ES-I3 (cell line): ENCODE measurements around the gene TBXAS1.

Experiments
- H3K36me3 ChIP-seq: 2 replicates; pipeline ENCODE4 v1.6.1; 2013; ENCODE audit warnings: mild to moderate bottlenecking, low read length, control low read depth, moderate library complexity; ENCODE audit not compliant: insufficient read depth
- H3K4me1 ChIP-seq: 2 replicates; pipeline ENCODE4 v1.6.1; 2013; ENCODE audit warnings: mild to moderate bottlenecking, control low read depth, low read length; ENCODE audit not compliant: insufficient read depth
- H3K9ac ChIP-seq: 2 replicates; pipeline ENCODE4 v1.6.1; 2013; ENCODE audit warnings: low read depth, mild to moderate bottlenecking, low read length, moderate library complexity
- H3K9me3 ChIP-seq: 2 replicates; pipeline ENCODE4 v1.6.1; 2013; ENCODE audit warnings: mild to moderate bottlenecking, low read length, moderate library complexity; ENCODE audit not compliant: control insufficient read depth, insufficient read depth

The TBXAS1 gene

DNA sequence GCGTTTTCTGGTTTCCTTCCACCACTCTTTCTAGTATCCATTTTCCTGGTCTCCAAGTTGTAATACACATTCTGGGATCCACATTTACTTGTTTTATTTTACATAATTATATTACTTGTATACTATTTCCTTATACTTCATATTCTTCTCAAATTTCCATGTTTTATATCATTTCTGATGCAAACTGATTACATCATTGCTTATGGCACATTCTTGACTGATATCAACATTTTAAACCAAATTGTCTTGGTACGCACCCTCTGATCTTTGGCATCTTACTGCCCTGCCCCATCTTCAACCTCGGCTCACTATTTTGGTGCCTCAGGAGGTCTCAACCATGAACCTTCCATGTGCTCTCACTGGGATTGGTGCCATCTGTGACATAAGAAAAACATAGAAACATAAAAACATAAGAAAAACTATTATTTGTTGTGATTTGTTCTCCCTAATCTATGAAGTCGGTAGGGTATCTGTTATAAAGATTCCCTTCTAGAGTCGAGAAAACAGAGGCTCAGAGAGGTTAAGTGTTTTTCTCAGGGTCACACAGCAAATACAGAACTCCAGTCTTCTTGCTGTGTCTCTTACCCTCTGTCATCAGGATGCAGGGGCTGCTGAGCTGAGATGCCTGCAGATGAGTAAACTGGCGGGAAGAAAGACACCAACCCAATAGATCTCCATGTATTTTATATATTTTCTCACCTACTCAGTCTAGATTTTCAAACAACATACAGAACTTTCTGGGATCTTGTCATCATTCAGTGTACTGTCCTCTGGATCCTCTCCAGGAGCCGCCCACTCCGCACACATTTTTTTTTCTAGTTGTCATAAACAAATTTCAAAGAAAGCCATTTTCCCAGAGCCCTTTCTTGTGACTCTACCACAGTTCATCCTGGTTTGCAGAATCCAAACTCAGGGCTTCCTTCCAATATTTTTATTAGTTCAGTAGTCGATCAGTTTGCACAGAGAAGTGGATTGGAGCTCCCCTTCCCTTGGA, 154.2 kb downstream of the TBXAS1 start:
- H3K9ac ChIP-seq = no peak overlapping the region
- no peaks in the 10 kb centered on the region for H3K36me3 ChIP-seq
- no peaks in the 10 kb centered on the region; the same call in 1 of the 2 replicates for H3K4me1 ChIP-seq
- H3K9me3 ChIP-seq = no peaks in the 10 kb centered on the region

DNA sequence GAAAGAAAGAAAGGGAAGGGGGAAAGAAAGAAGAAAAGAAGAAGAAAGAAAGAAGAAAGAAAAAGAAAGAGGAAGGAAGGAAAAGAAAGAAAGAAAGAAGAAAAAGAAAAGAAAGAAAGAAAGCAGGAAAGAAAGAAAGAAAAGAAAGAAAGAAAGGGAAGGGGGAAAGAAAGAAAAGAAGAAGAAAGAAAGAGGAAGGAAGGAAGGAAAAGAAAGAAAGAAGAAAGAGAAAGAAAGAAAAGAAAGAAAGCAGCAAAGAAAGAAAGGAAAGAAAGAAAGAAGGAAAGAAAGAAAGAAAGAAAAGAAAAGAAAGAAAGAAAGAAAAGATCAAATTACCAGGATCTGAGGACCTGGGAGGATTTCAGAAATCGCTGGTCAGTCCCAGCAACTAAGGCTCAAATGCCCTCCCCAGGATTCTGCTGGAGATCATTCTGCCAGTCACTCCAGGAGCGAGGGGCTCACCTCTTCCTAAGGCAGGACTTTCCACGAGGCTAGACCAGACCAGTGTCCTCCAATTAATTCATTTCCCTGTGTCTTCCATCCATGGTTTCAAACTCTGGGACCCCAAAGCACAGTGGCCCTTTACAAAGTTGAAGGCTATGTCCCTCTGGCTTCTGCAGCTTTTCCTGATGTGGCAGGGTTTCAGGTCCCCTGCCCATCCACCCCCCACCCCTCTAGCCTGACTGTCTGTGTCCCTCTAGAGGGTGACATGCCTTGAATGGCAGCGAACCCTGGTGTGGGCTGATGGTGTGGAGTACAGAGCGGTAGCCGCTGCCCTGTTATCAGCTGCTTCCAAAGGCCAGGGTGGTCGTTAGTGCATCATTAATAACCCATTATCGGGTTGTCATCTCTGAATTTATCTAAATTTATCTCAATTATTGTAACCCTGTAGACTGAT, 155.8 kb downstream of the TBXAS1 start:
- H3K9ac ChIP-seq = no peak overlapping the region
- no peaks in the 10 kb centered on the region for H3K9me3 ChIP-seq
- peaks cover 2% of the 10 kb centered on the region; the same call in 1 of the 2 replicates for H3K4me1 ChIP-seq
- no peaks in the 10 kb centered on the region for H3K36me3 ChIP-seq

DNA sequence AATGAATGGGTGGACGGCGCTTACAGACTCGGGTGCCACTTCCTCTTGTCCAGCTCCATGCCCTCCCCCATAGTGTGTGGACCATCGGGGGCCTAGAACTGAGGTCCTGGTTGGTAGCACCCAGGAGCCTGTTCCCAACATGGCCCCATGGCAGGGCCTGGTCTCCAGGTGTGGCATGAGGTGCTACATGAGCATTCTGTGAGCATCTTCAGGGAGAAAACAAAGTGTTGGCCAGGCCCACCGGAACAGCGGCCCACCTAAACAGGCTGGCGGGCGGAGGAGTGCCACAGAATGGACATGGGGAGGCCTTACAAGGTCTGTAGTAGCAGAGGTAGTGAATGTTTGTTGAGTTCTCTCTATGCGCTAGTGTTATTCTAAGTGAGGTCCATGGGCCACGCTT, 156.7 kb downstream of the TBXAS1 start:
- H3K9ac ChIP-seq = no peak overlapping the region
- H3K9me3 ChIP-seq = no peaks in the 10 kb centered on the region
- H3K36me3 ChIP-seq = no peaks in the 10 kb centered on the region
- 0 out of 2 replicates have a peak, but pooled peaks cover 2% of the 10 kb centered on the region for H3K4me1 ChIP-seq

DNA sequence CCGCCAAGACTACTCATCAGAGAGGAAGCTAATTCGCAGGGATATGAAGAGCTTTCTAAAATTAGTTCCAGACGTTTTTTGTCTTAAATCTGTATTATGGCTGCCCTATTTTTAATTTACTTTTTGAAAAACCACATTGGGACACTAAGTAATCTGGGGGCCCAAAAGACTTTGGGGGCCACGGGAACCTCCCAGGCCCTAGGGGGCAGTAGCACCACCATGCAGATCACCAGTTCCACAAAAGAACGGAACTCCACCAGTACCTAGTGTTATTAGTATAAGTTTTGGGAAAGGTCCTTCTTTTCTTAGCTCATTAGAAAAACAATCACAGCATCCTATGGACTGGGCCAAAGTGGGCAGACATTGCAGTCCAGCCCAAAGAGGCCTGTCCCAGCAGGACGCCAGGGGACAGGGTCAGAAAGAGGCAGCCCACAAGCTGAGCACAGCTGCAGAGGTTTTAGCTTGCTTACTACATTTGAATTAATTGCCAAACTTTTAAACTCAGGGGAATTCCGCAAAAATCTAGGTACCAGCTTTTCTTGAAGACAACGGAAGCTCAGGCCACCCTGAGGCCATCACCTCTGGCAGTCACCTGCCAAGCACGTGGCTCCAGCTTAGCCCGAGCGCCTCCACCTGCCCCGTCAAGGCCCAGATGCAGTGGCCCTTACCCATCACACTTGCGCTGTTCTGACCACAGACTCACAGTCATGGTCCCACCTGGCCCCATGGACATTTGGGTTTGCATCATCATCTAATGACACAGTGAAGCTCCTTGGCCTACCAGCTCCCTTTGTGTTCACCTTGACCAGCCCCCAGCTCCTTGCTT, 158.8 kb downstream of the TBXAS1 start:
- H3K4me1 ChIP-seq = 0 out of 2 replicates have a peak, but pooled peaks cover 2% of the 10 kb centered on the region
- H3K36me3 ChIP-seq = no peaks in the 10 kb centered on the region
- no peaks in the 10 kb centered on the region for H3K9me3 ChIP-seq
- H3K9ac ChIP-seq = no peak overlapping the region

DNA sequence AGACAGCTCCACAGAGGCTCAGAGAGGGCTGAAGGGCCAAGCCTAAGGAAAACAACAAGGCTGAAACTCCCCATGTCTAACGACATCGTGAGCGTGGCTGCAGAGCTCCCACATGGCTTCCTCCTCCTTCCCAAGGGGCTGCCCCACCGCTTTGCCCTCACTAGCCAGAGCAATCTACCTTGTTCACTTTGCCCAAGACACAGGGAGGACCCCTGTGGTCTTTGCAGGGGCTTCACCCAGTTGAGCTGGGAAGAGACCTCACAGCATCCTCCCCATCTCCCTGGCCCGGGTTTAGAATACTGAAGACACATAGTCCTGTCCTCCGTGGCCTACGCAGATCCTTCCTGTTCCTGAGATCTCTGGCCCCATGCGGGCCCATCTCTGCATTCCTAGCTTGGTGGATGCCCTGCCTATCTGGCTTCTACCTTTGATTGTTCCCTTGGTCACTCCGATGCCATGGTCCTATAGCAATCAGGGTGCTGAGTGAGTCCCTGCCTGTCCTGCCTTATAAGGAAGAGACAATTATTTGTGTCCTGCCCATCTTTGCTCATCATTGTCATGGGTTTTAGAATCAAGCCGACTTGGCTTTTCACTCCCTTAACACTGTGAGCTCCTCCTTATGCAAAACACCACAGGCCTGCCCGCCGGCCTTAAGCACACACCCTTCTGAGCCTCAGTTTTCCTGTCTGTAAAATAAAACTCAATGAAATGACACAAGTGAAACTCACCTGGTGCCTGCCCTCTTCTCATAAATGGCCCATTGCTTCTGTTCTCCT, 160.5 kb downstream of the TBXAS1 start:
- Histone ChIP-seq H3K9me3 (no peaks in the 10 kb centered on the region), H3K36me3 (no peaks in the 10 kb centered on the region), H3K4me1 (0 out of 2 replicates have a peak, but pooled peaks cover 2% of the 10 kb centered on the region), H3K9ac (no peak overlapping the region)

DNA sequence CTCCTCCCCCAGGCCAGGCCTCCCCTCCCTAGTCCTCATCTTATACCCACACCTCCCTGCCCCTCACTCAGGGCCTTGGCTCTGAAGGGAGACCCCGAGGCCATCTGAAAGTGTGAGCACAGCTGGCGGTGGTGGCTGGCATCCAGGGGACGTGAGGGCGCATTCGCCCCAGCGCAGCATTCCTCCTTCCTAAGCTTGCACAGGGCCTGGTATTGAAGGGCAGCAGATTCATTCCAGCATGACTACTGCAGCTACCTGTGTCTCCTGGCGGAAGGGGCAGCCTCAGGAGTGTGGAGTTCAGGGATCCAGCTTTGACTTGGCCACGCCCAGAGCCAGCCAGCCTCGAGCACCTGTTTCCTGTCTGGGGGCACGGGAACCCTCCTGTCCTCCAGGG, 161.1 kb downstream of the TBXAS1 start:
- Histone ChIP-seq H3K36me3 (no peaks in the 10 kb centered on the region), H3K9ac (no peak overlapping the region), H3K4me1 (0 out of 2 replicates have a peak, but pooled peaks cover 2% of the 10 kb centered on the region), H3K9me3 (no peaks in the 10 kb centered on the region)

DNA sequence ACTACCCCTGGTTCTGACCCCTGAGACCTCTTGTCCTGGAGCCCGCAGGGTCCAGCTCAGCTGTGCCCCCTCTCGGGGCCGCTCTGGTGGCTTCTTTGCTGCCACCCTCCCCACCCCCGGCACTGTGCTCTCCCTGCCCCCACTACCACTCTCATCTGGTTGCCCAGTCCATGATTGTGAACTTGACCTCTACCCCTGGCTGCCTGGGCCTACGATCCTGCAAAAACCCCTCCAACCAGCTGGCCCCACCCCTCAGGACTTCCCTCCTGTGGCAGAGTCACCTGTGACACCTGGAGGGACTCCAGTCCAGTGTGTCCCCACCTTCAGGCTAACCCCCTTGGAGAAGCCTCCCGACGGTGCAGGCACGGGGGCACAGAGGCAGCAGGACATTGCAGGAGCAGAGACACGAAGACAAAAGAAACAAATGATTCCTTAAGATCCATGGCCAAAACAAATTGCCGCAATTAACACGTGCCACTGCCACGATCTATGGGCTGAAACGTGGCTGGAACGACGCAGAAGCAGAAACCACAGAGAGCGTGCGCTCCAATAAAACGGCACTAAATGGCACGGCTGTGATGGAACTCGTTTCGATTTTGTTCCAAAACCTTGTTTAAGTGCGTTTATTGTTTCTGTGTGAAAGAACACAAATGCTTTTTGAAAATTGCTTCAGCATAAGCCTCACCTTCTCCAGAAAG, 161.7 kb downstream of the TBXAS1 start:
- Histone ChIP-seq H3K4me1 (0 out of 2 replicates have a peak, but pooled peaks cover 2% of the 10 kb centered on the region), H3K9ac (no peak overlapping the region), H3K36me3 (no peaks in the 10 kb centered on the region), H3K9me3 (no peaks in the 10 kb centered on the region)

DNA sequence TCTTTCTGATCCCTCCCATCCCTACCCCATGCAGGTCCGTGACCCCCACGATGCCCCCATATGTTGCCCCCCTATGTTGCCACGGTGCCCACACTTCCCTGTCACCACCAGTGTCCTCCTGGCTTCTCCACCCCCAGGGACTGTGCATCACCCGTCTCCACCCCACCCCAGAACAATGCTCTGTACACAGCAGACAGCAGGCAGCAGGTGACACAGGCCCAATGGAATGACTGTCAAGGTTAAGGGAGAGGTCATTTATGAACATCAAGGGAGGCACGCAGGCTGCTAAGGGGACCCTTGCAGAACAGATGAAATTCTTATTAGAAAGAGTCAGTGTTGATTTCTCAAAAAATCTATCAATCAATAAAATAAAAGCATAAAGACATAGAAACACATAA, 162.2 kb downstream of the TBXAS1 start:
- Histone ChIP-seq H3K36me3 (no peaks in the 10 kb centered on the region), H3K9me3 (no peaks in the 10 kb centered on the region), H3K4me1 (0 out of 2 replicates have a peak, but pooled peaks cover 2% of the 10 kb centered on the region), H3K9ac (no peak overlapping the region)

DNA sequence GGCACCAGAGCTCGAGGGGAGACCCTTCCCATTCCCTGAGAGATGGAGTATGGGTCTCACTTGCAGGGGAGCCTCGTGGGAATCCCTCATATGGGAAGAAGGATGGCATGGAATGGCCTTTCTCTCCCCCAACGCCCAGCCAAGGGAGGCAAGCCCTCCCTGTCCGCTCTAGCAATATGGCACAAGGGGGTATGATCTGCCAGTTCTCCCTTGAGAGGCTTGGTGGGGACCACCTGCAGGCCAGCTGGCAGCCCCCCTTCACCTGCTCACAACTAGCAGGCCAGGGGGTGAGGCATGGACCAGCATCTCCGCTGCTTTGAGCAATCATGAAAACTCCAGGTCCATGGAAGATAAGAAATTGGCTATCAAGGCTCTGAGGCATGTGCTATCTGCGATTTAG, 162.8 kb downstream of the TBXAS1 start:
- Histone ChIP-seq H3K9me3 (no peaks in the 10 kb centered on the region), H3K36me3 (no peaks in the 10 kb centered on the region), H3K9ac (no peak overlapping the region), H3K4me1 (0 out of 2 replicates have a peak, but pooled peaks cover 2% of the 10 kb centered on the region)

DNA sequence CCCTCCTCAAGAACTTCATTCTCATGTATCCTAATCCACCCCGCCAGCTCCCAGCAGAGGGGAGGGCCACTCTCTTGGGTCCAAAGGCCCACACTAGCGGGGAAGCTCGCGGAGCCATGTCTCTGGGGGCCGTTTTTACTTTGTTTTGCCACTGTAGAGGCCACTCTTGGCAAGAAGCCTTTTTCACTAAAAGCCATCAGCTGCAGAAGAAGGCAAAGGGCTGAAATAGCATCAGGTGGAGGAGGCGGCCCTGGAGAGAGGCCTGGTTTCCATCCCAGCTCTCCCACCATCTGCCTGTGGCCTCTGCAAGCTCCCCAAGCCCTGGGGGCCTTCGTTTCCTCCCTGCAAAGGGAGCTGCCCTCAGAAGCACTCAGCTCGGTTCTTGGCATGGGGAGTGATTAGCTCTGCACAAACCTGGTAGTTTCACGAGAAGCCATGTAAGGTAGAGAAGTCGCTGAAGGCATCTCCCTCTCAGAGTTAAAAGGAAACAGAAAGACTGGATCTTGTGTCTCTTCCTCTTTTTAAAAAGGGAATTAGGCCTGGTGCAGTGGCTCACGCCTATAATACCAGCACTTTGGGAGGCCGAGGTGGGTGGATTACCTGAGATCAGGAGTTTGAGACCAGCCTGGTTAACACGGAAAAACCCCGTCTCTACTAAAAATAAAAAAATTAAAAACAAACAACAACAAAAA, 163.4 kb downstream of the TBXAS1 start:
- H3K9ac ChIP-seq = no peak overlapping the region

DNA sequence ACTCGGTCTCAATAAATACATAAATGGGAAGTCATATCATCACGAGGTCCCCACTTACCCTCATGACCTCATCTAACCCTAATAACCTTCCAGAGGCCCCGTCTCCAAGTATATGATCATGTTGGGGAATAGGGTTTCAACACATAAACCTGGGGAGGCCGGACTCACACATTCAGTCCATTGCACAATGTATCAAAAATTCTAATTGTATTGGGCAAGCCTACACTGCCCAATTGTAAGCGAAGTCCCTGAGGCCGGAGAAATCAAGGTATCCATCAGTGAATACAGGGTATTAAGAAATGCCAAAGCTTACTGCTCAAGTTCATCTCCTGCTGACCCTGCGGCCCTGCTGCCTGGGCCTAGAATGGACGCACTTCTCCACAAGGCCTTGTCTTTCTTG, 164.1 kb downstream of the TBXAS1 start:
- Histone ChIP-seq H3K36me3 (no peaks in the 10 kb centered on the region), H3K9ac (no peak overlapping the region), H3K4me1 (0 out of 2 replicates have a peak, but pooled peaks cover 2% of the 10 kb centered on the region), H3K9me3 (no peaks in the 10 kb centered on the region)

More for the DNA sequence above, 163.4 kb downstream of the TBXAS1 start:
- Histone ChIP-seq H3K4me1 (0 out of 2 replicates have a peak, but pooled peaks cover 2% of the 10 kb centered on the region), H3K9me3 (no peaks in the 10 kb centered on the region), H3K36me3 (no peaks in the 10 kb centered on the region)

DNA sequence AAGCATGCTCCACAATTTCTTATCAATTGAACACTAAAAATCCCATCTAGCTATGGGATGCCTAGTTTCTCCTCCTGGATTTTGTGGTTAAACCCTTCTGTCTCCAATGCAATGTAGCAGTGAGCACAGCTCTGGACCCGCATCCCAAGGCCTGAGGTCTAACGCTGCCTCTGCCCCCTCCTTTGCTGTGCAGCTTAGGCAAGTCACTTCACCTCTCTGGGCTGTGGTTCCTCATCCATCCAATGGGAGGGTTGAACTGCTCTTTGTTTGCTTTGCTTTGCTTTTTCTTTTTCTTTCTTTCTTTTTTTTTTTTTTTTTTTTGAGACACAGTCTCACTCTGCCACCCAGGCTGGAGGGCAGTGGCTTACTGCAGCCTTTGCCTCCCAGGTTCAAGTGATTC, 164.5 kb downstream of the TBXAS1 start:
- H3K36me3 ChIP-seq = no peaks in the 10 kb centered on the region
- H3K9me3 ChIP-seq = no peaks in the 10 kb centered on the region
- H3K4me1 ChIP-seq = 0 out of 2 replicates have a peak, but pooled peaks cover 2% of the 10 kb centered on the region
- H3K9ac ChIP-seq = no peak overlapping the region
